Keratinocyte (primary cell): Measurements from ENCODE around the gene TMEM31.

Experiments used
- CTCF ChIP-seq, 3 experiments: IDR thresholded peaks in 1 of 3; conservative IDR thresholded peaks in 1 of 3; optimal IDR thresholded peaks in 1 of 3; 2 replicates in 2 of 3; 3 replicates in 1 of 3; pipeline versions ENCODE3 to v1.5.1; 2011; ENCODE audit warnings: low read length in 3 of 3, mild to moderate bottlenecking in 3 of 3, moderate library complexity in 2 of 3, control low read depth in 1 of 3, inconsistent platforms in 1 of 3; ENCODE audit not compliant: insufficient read depth in 2 of 3; ENCODE audit errors: extremely low read depth in 1 of 3
- EZH2 ChIP-seq: IDR thresholded peaks from one replicate; pipeline ENCODE4 v1.6.1; 2012; ENCODE audit warnings: inconsistent platforms, mild to moderate bottlenecking, low read length, moderate library complexity

DNA sequence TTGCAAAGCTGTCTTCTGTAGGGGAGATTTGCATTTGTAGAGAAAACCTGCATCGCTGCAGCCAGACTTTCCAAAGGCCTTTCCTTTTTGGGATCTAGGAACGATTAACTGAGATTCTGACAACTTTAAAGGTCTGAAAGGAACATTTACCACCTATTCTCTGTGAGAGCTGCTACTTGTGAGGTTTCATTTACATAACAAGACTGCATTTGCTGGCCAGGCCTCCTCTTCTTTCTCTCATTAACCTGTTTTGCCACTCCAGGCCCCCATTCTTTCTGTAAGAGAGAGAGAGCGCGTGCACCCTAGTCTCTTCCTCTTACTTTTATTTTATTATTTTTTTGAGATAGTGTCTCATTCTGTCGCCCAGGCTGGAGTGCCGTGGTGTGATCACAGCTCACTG lies 31.6 kb downstream of the TMEM31 start:
- TF ChIP-seq CTCF (optimal IDR thresholded peaks at IDR 0.05 in 1 of 3, IDR thresholded peaks at IDR 0.05 in 1 of 3, conservative IDR thresholded peaks at IDR 0.05 in 1 of 3; ENCODE audit: extremely low read depth in 1 of 3, insufficient read depth in 2 of 3, low read length in 3 of 3) (no peak), EZH2 (no peak)
